H9 (cell line): ENCODE measurements around the gene ACTR8. TPM values are rescaled to one million over a fixed set of nuclear protein-coding genes. Genes with fewer than 3 reads are reported as not detected.

Source experiments
- DNase-seq: peaks from one replicate; pipeline ENCODE4 v3.0.0-alpha.2; 2017
- H2AFZ ChIP-seq: one replicate; pipeline ENCODE4 v1.6.1; 2013; ENCODE audit warnings: mild to moderate bottlenecking, low read length, control low read depth, moderate library complexity
- H2AK5ac ChIP-seq: 2 replicates; pipeline ENCODE4 v1.6.1; 2013; ENCODE audit warnings: low read length, control low read depth, mixed read lengths; ENCODE audit not compliant: insufficient read length
- H2BK120ac ChIP-seq: one replicate; pipeline ENCODE4 v1.6.1; 2013; ENCODE audit warnings: low read depth, mild to moderate bottlenecking, low read length, control low read depth, inconsistent platforms; ENCODE audit not compliant: poor library complexity, severe bottlenecking
- H2BK12ac ChIP-seq: 2 replicates; pipeline ENCODE4 v1.6.1; 2013; ENCODE audit warnings: low read length, control low read depth, mixed read lengths, low read depth; ENCODE audit not compliant: insufficient read length
- H2BK15ac ChIP-seq: 2 replicates; pipeline ENCODE4 v1.6.1; 2013; ENCODE audit warnings: low read depth, low read length, control low read depth
- H2BK20ac ChIP-seq: one replicate; pipeline ENCODE4 v1.6.1; 2013; ENCODE audit warnings: low read depth, mild to moderate bottlenecking, low read length, control low read depth, inconsistent platforms; ENCODE audit not compliant: poor library complexity, severe bottlenecking
- H2BK5ac ChIP-seq: 2 replicates; pipeline ENCODE4 v1.6.1; 2013; ENCODE audit warnings: low read length, control low read depth, mixed read lengths; ENCODE audit not compliant: insufficient read length
- H3K14ac ChIP-seq: 2 replicates; pipeline ENCODE4 v1.6.1; 2013; ENCODE audit warnings: low read length, control low read depth; ENCODE audit not compliant: insufficient read depth
- H3K18ac ChIP-seq: 2 replicates; pipeline ENCODE4 v1.6.1; 2013; ENCODE audit warnings: low read depth, mild to moderate bottlenecking, mixed read lengths, low read length, control low read depth; ENCODE audit not compliant: insufficient read length
- H3K23ac ChIP-seq: 2 replicates; pipeline ENCODE4 v1.6.1; 2013; ENCODE audit warnings: low read length, control low read depth, mixed read lengths, low read depth; ENCODE audit not compliant: insufficient read length
- H3K23me2 ChIP-seq: 2 replicates; pipeline ENCODE4 v1.6.1; 2013; ENCODE audit warnings: low read depth, mild to moderate bottlenecking, mixed read lengths, low read length, control low read depth; ENCODE audit not compliant: insufficient read length, poor library complexity, severe bottlenecking
- H3K27ac ChIP-seq: 2 replicates; pipeline ENCODE4 v1.5.1; 2013; ENCODE audit warnings: low read length, control low read depth, mixed read lengths, low read depth; ENCODE audit not compliant: insufficient read length
- H3K27me3 ChIP-seq: 2 replicates; pipeline ENCODE4 v1.6.1; 2013; ENCODE audit warnings: low read length, control low read depth, inconsistent platforms; ENCODE audit not compliant: insufficient read depth
- H3K4ac ChIP-seq: 2 replicates; pipeline ENCODE4 v1.6.1; 2013; ENCODE audit warnings: low read depth, mild to moderate bottlenecking, control low read depth, inconsistent platforms, low read length, moderate library complexity
- H3K4me1 ChIP-seq: 2 replicates; pipeline ENCODE4 v1.6.1; 2013; ENCODE audit warnings: low read length, control low read depth, inconsistent platforms; ENCODE audit not compliant: insufficient read depth
- H3K4me2 ChIP-seq: 2 replicates; pipeline ENCODE4 v1.6.1; 2013; ENCODE audit warnings: low read length, control low read depth, mixed read lengths; ENCODE audit not compliant: insufficient read length, insufficient read depth
- H3K56ac ChIP-seq: 2 replicates; pipeline ENCODE4 v1.6.1; 2013; ENCODE audit warnings: low read depth, mild to moderate bottlenecking, mixed read lengths, low read length, control low read depth; ENCODE audit not compliant: insufficient read length
- H3K79me1 ChIP-seq: 2 replicates; pipeline ENCODE4 v1.6.1; 2013; ENCODE audit warnings: low read depth, mild to moderate bottlenecking, moderate library complexity, low read length, control low read depth, inconsistent platforms; ENCODE audit not compliant: insufficient read depth, poor library complexity, severe bottlenecking
- H3K79me2 ChIP-seq: 2 replicates; pipeline ENCODE4 v1.6.1; 2013; ENCODE audit warnings: low read length, control low read depth, inconsistent platforms; ENCODE audit not compliant: insufficient read depth
- H3K9ac ChIP-seq: 2 replicates; pipeline ENCODE4 v1.6.1; 2013; ENCODE audit warnings: low read length, control low read depth, mixed read lengths; ENCODE audit not compliant: insufficient read length; ENCODE audit errors: extremely low read depth
- H3K9me3 ChIP-seq: one replicate; pipeline ENCODE4 v1.6.1; 2013; ENCODE audit warnings: low read depth, low read length, inconsistent platforms; ENCODE audit not compliant: control insufficient read depth
- H3T11ph ChIP-seq: one replicate; pipeline ENCODE4 v1.6.1; 2013; ENCODE audit warnings: mild to moderate bottlenecking, low read length, control low read depth, inconsistent platforms
- H4K20me1 ChIP-seq: one replicate; pipeline ENCODE4 v1.6.1; 2013; ENCODE audit not compliant: control insufficient read depth, insufficient read length, insufficient read depth
- H4K5ac ChIP-seq: 2 replicates; pipeline ENCODE4 v1.6.1; 2013; ENCODE audit warnings: low read depth, mild to moderate bottlenecking, mixed read lengths, low read length, control low read depth; ENCODE audit not compliant: insufficient read length
- H4K8ac ChIP-seq: replicated peaks from 2 replicates; pipeline ENCODE4 v1.6.1; 2013; ENCODE audit warnings: low read length, control low read depth, mixed read lengths, low read depth; ENCODE audit not compliant: insufficient read length
- H4K91ac ChIP-seq: 2 replicates; pipeline ENCODE4 v1.6.1; 2013; ENCODE audit warnings: low read depth, mild to moderate bottlenecking, moderate library complexity, mixed read lengths, low read length, control low read depth; ENCODE audit not compliant: insufficient read length
- H3K27ac Mint-ChIP-seq, 3 experiments: 2 replicates in 2 of 3; 3 replicates in 1 of 3; pipeline ENCODE4 v1.8.0; 2020 to 2021; ENCODE audit warnings: mixed read lengths in 3 of 3, mild to moderate bottlenecking in 1 of 3, moderate library complexity in 1 of 3
- H3K27me3 Mint-ChIP-seq: 2 replicates; pipeline ENCODE4 v1.8.0; 2021; ENCODE audit warnings: low read depth, mild to moderate bottlenecking, moderate library complexity, mixed read lengths
- H3K36me3 Mint-ChIP-seq, 3 experiments: 2 replicates in 2 of 3; 3 replicates in 1 of 3; pipeline ENCODE4 v1.8.0; 2020 to 2021; ENCODE audit warnings: low read depth in 3 of 3, mixed read lengths in 3 of 3; ENCODE audit not compliant: insufficient read depth in 1 of 3
- H3K4me1 Mint-ChIP-seq, 2 experiments: 2 replicates each; pipeline ENCODE4 v1.8.0; 2020; ENCODE audit warnings: mixed read lengths in 2 of 2
- H3K4me3 Mint-ChIP-seq, 2 experiments: 2 replicates in 1 of 2; 3 replicates in 1 of 2; pipeline ENCODE4 v1.8.0; 2020 to 2021; ENCODE audit warnings: mild to moderate bottlenecking in 2 of 2, mixed read lengths in 2 of 2, moderate library complexity in 1 of 2
- H3K9me3 Mint-ChIP-seq, 2 experiments: 2 replicates in 1 of 2; 3 replicates in 1 of 2; pipeline ENCODE4 v1.8.0; 2020; ENCODE audit warnings: mild to moderate bottlenecking in 2 of 2, mixed read lengths in 2 of 2, moderate library complexity in 1 of 2
- WGBS: extraction: QIAGEN DNeasy Blood & Tissue Kit; methylation state at CpG from one replicate; pipeline ENCODE4 v1.1.7; 2013; ENCODE audit warnings: missing lambda C conversion rate, low lambda C conversion rate, mixed read lengths; ENCODE audit not compliant: insufficient read length; ENCODE audit errors: extremely low coverage; 5-methylcytosine and 5-hydroxymethylcytosine counted together
- total RNA-seq: library from RNA; stranded (reverse); gene quantifications from 2 replicates; pipeline ENCODE4 v1.2.1, GENCODE V29; 2021
- TF ChIP-seq, protein P1 (sequence below): fragments of 200-600 bp; sonication (generic); conservative IDR thresholded peaks from 3 replicates; pipeline ENCODE4 v1.8.0; 2021; ENCODE audit warnings: antibody characterized with exemption, mild to moderate bottlenecking

ACTR8 gene
- total RNA-seq, 1 experiment from 2014 or later: 39.2 TPM

DNA sequence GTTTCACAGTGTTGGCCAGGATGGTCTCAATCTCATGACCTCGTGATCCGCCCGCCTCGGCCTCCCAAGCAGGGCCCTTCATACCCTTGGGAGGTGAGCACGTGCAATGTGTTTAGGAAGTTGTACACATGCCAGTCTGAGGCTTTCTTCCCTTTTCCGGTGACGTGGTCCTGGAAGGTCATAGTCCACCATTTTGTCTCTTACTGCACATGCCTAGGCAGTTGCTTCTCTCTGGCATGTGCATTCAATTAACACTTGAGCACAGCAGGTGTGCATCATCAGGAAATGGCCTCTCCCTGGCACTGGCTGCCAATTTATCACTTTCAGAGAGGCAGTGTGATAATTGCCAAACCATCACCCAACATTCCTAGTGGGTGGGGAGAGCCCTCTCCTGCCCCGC, 31.4 kb upstream of the ACTR8 start:
- H2BK15ac ChIP-seq: no peak overlapping the region
- Mint-ChIP-seq H3K27me3 (peaks cover 40% of the 10 kb centered on the region), H3K9me3 (no peaks in the 10 kb centered on the region; a peak in 2 of 5 replicates), H3K4me3 (no peak overlapping the region), H3K36me3 (no peaks in the 10 kb centered on the region), H3K27ac (no peak overlapping the region), H3K4me1 (no peaks in the 10 kb centered on the region)
- no peak overlapping the region for H3K27ac ChIP-seq
- no peak overlapping the region for H2AFZ ChIP-seq
- no peak overlapping the region for H2BK120ac ChIP-seq
- H3K4ac ChIP-seq: no peak overlapping the region
- H3K9ac ChIP-seq: no peak overlapping the region
- WGBS: no CpG with 5 or more reads among the region's 8 CpGs
- H3K4me2 ChIP-seq: no peak overlapping the region
- H3K18ac ChIP-seq: no peak overlapping the region
- no peak overlapping the region for H2BK5ac ChIP-seq
- H3K14ac ChIP-seq: no peak overlapping the region
- no peak overlapping the region for H4K5ac ChIP-seq
- H2BK20ac ChIP-seq: no peak overlapping the region
- no peaks in the 10 kb centered on the region for H3K23me2 ChIP-seq
- no peaks in the 10 kb centered on the region for H3K27me3 ChIP-seq
- no peaks in the 10 kb centered on the region for H3K9me3 ChIP-seq
- no peaks in the 10 kb centered on the region for H3K79me2 ChIP-seq
- TF ChIP-seq, protein P1, sequence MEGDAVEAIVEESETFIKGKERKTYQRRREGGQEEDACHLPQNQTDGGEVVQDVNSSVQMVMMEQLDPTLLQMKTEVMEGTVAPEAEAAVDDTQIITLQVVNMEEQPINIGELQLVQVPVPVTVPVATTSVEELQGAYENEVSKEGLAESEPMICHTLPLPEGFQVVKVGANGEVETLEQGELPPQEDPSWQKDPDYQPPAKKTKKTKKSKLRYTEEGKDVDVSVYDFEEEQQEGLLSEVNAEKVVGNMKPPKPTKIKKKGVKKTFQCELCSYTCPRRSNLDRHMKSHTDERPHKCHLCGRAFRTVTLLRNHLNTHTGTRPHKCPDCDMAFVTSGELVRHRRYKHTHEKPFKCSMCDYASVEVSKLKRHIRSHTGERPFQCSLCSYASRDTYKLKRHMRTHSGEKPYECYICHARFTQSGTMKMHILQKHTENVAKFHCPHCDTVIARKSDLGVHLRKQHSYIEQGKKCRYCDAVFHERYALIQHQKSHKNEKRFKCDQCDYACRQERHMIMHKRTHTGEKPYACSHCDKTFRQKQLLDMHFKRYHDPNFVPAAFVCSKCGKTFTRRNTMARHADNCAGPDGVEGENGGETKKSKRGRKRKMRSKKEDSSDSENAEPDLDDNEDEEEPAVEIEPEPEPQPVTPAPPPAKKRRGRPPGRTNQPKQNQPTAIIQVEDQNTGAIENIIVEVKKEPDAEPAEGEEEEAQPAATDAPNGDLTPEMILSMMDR: no peak
- no peaks in the 10 kb centered on the region for H4K20me1 ChIP-seq
- H4K91ac ChIP-seq: no peak overlapping the region
- no peak overlapping the region for H2AK5ac ChIP-seq
- H3K79me1 ChIP-seq: no peaks in the 10 kb centered on the region
- no peaks in the 10 kb centered on the region for H3K4me1 ChIP-seq
- no peak overlapping the region for H2BK12ac ChIP-seq
- no peak overlapping the region for H3K23ac ChIP-seq
- DNase-seq: no peak
- no peak overlapping the region for H3T11ph ChIP-seq
- no peak overlapping the region for H3K56ac ChIP-seq
- no peak overlapping the region for H4K8ac ChIP-seq
